GM19023 (cell line): ENCODE measurements around the gene DNAH7.
A peak's percentile ranks its signal among the peaks of the same experiment; 100 is the strongest.

Source experiments
- ATAC-seq: cut with Tn5 transposase; IDR thresholded peaks from one replicate; pipeline ENCODE4 v1.9.1; 2021; ENCODE audit warnings: mild to moderate bottlenecking, moderate library complexity; ENCODE audit not compliant: unreplicated experiment

DNAH7 gene

GRCh38 chr2:196079052-196079451 is 10.4 kb upstream of the DNAH7 start:
- ATAC-seq, result no peak

- no peak for ATAC-seq
Measured at GRCh38 chr2:196077821-196078220, 9.2 kb upstream of the DNAH7 start.

DNA sequence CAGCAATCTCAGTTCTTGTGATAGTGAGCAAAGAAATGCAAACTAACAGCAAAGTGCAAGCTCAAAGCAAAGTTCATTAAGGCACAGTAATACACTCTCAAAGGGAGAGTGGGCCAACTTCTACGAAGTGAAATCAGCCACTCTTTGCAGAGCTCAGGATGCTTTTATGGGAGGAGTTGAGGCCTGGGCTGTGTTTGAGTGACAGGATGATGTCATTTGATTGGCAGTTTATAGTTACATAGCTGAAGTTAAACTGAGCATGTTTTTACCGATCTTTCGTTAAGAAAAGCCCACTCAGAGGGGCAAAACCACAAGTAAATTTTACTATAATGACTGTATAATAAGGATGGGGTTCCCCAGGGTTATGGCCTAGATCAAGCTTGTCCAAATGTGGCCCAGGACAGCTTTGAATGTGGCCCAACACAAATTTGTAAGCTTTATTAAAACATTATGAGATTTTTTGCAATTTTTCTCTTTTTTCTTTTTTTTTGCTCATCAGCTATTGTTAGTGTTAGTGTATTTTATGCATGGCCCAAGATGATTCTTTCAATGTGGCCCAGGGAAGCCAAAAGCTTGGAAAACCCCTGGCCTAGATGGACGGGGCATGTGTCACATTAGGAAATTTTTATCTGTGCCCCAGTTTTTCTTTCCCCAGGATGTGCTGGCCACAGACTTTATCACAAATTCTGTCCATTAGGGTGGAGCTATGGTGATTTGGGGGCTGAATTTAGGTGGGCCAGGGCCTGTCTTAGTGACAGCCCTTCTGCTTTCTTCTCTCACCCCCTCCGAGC is 8.3 kb upstream of the DNAH7 start:
- ATAC-seq, result peak; percentile 41

- no peak for ATAC-seq
Measured at GRCh38 chr2:196075196-196075595, 6.6 kb upstream of the DNAH7 start.

- no peak for ATAC-seq
Measured at GRCh38 chr2:196074631-196075030, 6.0 kb upstream of the DNAH7 start.

GRCh38 chr2:196073521-196073920 is 4.9 kb upstream of the DNAH7 start:
- ATAC-seq, result no peak

DNA sequence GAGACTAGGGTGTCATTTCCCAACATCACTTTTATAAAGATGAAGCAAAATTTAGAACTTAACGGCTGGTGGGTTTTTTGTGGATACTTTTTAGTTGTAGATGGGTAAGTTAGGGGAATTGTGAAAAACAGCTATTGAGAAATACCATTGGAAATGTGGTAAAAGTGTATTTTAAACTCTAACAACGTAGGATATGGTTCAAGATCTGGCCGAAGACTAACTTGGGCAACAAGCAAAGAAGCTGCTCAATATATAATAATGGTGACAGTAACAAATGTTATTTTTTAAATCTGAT is 1.6 kb downstream of the DNAH7 start:
- ATAC-seq, result no peak

- ATAC-seq, result no peak
Measured at GRCh38 chr2:196066291-196067087, 2.1 kb downstream of the DNAH7 start.

DNA sequence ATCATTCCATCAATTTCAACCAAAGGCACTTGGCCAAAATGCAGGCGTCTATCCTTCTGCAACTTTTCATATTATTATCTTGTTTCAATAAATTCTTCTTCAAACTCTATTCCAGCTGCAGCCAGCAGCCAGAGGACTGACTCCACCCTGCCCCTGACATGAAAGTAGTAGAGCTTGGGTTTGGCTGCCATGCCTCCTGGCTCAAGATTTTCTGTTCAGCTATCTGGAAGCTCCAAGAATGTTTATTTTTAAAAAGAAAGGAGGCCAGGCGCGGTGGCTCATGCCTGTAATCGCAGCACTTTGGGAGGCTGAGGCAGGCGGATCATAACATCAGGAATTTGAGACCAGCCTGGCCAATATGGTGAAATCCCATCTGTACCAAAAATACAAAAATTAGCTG is 4.9 kb downstream of the DNAH7 start:
- no peak for ATAC-seq

DNA sequence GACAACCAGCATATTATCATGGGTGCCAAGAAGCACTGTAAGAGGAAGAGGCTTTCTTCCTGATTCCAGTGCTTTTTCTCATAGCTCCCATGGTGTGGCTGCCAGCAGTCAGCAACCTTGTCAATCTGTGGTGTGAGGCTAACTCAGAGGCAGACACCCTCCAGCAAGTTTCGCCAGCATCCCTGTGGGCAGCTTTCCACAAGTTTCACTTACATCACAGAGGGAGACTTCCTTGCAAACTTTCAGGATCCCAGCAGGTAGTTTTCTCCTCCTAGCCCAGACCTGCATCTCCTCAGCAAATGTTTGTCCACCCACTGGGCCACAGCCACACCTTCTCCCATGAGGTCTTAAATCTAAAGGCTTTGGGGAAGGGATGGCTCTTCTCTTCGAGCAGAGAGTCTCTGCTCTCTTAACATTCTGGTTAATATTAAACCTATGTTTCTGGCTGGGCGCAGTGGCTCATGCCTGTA is 9.1 kb downstream of the DNAH7 start:
- no peak for ATAC-seq

DNA sequence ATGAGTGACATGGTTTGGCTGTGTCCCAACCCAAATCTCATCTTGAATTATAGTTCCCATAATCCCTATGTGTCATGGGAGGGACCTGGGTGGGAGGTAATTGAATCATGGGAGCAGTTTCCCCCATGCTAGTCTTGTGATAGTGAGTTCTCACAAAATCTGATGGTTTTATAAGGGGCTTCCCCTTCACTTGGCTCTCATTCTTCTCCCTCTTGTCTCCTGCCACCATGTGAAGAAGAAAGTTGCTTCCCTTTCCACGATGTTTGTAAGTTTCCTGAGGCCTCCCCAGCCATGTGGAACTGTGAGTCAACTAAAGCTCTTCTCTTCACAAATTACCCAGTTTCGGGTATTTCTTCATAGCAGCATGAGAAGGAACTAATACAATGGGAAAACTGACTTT is 14.0 kb downstream of the DNAH7 start:
- no peak for ATAC-seq

- ATAC-seq, result peak; percentile 64
Measured at GRCh38 chr2:196046123-196046917, 22.3 kb downstream of the DNAH7 start.

DNA sequence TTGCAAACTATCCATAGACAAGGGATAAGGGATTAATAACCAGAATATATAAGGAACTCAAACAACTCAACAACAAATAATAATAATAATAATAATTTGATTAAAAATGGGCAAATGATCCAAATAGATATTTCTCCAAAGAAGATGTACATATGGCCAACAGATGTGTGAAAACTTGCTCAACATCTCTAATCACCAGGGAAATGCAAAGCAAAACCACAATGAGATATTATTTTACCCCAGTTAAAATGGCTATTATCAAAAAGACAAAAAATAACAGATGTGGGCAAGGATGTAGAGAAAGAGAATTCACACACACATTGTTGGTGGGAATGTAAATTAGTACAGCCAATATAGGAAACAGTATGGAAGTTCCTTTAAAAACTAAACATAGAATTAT is 26.9 kb downstream of the DNAH7 start:
- no peak for ATAC-seq

- no peak for ATAC-seq
Measured at GRCh38 chr2:196040218-196040617, 28.4 kb downstream of the DNAH7 start.

DNA sequence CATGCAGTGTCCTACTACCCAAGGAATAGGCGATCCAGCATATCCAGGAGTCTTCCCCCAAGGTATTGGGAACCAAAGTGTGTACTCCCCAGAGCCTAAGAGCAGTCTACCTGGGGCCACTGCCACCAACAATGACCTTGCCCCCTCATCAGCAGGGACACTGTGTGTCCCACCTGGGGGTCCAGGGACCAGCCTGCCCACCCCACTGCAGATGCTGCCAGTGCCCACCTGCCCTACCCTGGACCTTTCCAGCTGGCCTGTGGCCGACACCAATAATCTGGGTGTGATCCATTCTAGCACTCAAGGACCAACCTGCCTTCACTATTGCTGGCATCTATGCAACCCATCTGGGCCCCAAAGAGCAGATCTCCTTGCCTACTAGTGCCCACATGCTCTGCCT is 32.2 kb downstream of the DNAH7 start:
- ATAC-seq, result no peak

DNA sequence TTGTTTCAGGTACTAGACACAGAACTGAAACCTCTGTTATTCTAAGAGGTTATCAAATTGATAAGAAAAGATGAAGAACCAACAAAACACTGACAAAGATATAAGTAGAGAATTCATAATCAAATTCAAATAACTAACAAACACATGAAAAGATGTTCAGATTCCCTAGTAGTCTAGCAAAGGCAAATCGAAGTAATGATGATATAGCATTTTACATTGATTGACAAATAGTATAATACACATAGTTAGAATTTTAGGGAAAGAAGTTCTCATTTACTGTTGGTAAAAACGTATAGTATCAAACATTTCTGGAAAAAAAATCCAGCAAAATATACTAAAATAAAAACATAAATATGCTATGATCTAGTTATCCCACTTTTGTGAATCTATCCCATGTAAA is 50.6 kb downstream of the DNAH7 start:
- no peak for ATAC-seq

DNA sequence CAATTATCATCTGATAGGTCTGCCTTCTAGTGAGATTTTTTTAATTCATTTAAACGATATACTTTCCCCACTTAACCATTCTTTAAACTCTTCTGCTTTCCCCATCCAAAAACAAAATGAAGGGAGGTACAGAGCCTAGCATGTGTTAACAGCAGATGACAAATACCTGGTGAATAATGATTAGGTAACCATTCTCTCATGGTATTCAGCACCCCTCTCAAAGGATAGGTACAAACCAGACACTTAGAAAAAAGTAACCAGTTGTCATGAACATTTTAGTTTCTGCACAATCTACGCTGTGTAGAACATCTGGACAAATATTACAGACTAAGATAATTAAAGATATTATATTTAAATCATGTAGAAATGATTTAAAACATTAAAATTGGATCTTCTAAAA is 56.3 kb downstream of the DNAH7 start:
- ATAC-seq, result no peak

DNA sequence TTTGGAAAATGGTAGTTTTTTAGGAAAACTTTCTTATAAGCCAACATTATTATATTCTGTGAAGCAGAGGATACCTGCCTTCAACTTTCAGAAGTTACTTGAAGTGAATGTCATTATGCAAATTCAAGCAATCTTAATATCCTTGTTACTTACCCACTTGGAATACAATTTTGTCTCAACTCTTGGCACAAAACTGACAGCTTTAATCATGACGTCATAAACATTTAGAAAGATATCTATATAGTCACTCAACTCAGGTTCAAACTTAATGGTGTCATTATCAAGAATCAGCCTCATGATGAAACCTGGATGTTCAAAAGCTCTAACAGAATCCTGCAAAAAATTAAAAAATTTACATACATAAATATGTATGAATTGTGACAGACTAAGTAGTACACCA is 68.1 kb downstream of the DNAH7 start:
- ATAC-seq, result no peak

DNA sequence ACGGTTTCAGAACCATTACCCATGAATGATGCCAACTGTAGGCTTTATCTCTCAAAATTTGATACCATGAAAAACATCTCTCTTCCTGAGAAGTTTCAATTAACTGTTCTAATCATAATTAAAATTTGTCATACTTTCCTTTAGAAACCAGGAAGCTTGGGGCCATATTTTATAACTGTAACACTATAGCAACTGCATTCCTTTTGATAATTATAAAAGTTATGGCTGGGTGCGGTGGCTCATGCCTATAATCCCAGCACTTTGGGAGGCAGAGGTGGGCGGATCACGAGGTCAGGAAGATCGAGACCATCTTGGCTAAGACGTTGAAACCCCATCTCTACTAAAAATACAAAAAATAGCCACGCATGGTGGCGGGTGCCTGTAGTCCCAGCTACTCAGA is 70.6 kb downstream of the DNAH7 start:
- no peak for ATAC-seq

DNA sequence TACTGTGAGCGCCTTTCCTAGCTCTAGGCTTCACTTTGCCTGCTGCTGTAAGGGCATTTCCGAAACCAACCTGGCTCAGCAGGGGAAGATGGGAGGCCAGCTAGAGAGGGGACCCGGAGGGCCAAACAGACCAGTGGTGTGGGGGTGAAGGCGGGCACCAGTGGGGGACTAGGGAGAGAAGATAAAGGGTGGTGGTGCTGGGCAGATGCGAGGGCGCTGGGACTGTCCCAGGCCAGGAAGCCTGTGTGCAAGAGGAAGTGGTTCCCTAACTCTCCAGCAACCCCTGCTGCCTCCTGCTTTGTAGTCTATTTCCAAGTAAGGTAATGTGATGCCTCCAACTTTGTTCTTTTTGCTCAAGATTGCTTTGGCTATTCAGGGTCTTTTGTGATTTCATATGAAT is 73.1 kb downstream of the DNAH7 start:
- no peak for ATAC-seq

DNA sequence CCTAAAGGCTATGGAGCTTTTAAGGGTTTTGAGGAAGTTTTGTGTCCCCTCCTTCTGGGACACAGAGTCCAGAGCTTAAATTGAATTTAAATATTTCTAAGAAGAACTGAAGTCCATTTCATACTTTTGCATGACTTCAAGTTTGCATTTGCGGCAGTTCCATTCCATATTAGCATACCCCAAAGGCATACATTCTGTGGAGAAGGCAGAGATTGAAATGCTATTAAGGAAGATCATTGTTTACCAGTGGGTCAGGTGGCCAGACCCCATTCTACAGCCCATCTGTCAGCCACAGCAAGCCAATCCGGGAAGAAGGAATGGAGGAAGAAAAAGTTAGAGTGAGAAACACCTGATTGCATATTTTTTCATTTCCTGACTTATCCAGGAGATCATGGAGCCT is 75.0 kb downstream of the DNAH7 start:
- ATAC-seq, result no peak

DNA sequence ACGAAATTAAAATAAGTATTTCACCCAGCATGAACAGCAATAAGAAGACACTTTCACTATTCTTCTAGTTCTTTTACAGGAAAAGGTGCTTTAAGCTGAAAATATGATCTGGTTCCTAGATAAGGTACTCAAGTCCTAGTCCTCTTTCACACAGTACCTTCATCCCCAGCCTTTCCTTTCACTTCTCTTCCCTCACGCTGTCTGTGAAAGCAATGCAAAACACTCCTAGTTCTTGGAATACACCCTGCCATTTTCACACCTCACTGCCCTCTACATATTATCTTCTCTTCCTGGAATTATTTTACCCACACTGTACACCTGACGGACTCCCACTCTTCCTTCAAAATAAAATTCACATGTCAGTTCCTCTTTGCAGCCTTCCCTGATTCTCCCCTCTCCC is 82.9 kb downstream of the DNAH7 start:
- ATAC-seq, result no peak
